SK-N-SH (cell line): Measurements from ENCODE around the gene RASSF3. TPM values are rescaled to one million over a fixed set of nuclear protein-coding genes. Genes with fewer than 3 reads are reported as not detected.

Source experiments
- CTCF ChIA-PET: fragments of 300-600, 350-600 bp; formaldehyde crosslinking; extraction: SDS; loops from one replicate; lab custom pipeline; 2021; lab: Yijun Ruan, JAX
- POLR2A ChIA-PET: fragments of 350-600 bp; sonication (Branson Sonifier 250); formaldehyde crosslinking; extraction: SDS; loops from one replicate; lab custom pipeline; 2020; ENCODE audit warnings: antibody characterized with exemption, inconsistent platforms; lab: Yijun Ruan, JAX
- DNase-seq: peaks from one replicate; pipeline ENCODE4 v3.0.0; 2012
- H2AFZ ChIP-seq: fragments of 200-600 bp; sonication (generic); 2 replicates; pipeline ENCODE4 v1.8.1; 2016; ENCODE audit warnings: antibody characterized with exemption, mild to moderate bottlenecking, low read depth
- H3F3A ChIP-seq: fragments of 200-600 bp; sonication (generic); replicated peaks from 2 replicates; pipeline ENCODE3; 2016; ENCODE audit warnings: antibody characterized with exemption, mild to moderate bottlenecking; ENCODE audit not compliant: insufficient read depth
- H3K27ac ChIP-seq, 2 experiments: fragments of 200-500 bp in 1 of 2; fragments of 200-600 bp in 1 of 2; sonication (Bioruptor generic) in 1 of 2; sonication (generic), shearing (Covaris generic) in 1 of 2; 2 replicates each; pipeline versions ENCODE4 v1.5.1 to v1.6.1; 2014 to 2016; ENCODE audit warnings: low read depth in 2 of 2, inconsistent platforms in 1 of 2, low read length in 1 of 2, mild to moderate bottlenecking in 1 of 2, mixed read lengths in 1 of 2
- H3K27me3 ChIP-seq: fragments of 200-600 bp; sonication (generic), shearing (Covaris generic); 2 replicates; pipeline ENCODE4 v1.6.1; 2016; ENCODE audit warnings: mixed run types; ENCODE audit not compliant: insufficient read depth
- H3K36me3 ChIP-seq, 2 experiments: fragments of 200-500 bp in 1 of 2; fragments of 200-600 bp in 1 of 2; sonication (Bioruptor generic) in 1 of 2; sonication (generic) in 1 of 2; replicated peaks in 1 of 2; 2 replicates each; pipeline versions ENCODE3 to v1.5.1; 2014 to 2016; ENCODE audit warnings: low read length in 1 of 2, mild to moderate bottlenecking in 1 of 2; ENCODE audit not compliant: insufficient read depth in 2 of 2, control insufficient read depth in 1 of 2
- H3K4me1 ChIP-seq, 2 experiments: fragments of 200-500 bp in 1 of 2; fragments of 200-600 bp in 1 of 2; sonication (Bioruptor generic) in 1 of 2; sonication (generic), shearing (Covaris generic) in 1 of 2; 2 replicates each; pipeline versions ENCODE4 v1.5.1 to v1.6.1; 2014 to 2016; ENCODE audit warnings: low read depth in 1 of 2, low read length in 1 of 2, mixed run types in 1 of 2; ENCODE audit not compliant: insufficient read depth in 2 of 2, control insufficient read depth in 1 of 2
- H3K4me2 ChIP-seq: fragments of 200-600 bp; sonication (generic), shearing (Covaris generic); 2 replicates; pipeline ENCODE4 v1.6.1; 2017; ENCODE audit warnings: mixed run types
- H3K4me3 ChIP-seq, 2 experiments: fragments of 200-500 bp in 1 of 2; fragments of 200-600 bp in 1 of 2; sonication (Bioruptor generic) in 1 of 2; sonication (generic), shearing (Covaris generic) in 1 of 2; 2 replicates each; pipeline versions ENCODE4 v1.5.1 to v1.8.1; 2014 to 2016; ENCODE audit warnings: low read depth in 2 of 2, inconsistent platforms in 1 of 2, low read length in 1 of 2, mild to moderate bottlenecking in 1 of 2, mixed read lengths in 1 of 2, moderate library complexity in 1 of 2
- H3K79me2 ChIP-seq: fragments of 200-600 bp; sonication (generic); 2 replicates; pipeline ENCODE4 v1.8.1; 2017; ENCODE audit warnings: mild to moderate bottlenecking; ENCODE audit not compliant: insufficient read depth
- H3K9ac ChIP-seq: fragments of 200-600 bp; sonication (generic); 2 replicates; pipeline ENCODE4 v1.6.1; 2017; ENCODE audit warnings: mixed run types
- H3K9me2 ChIP-seq: fragments of 200-600 bp; sonication (generic); 2 replicates; pipeline ENCODE4 v1.6.1; 2017; ENCODE audit warnings: mixed run types
- H3K9me3 ChIP-seq: fragments of 200-600 bp; sonication (generic); 2 replicates; pipeline ENCODE4 v1.6.1; 2017; ENCODE audit warnings: mixed run types, mild to moderate bottlenecking, moderate library complexity
- H4K20me1 ChIP-seq: fragments of 200-600 bp; sonication (generic); 2 replicates; pipeline ENCODE4 v1.6.1; 2017; ENCODE audit warnings: mild to moderate bottlenecking, mixed run types; ENCODE audit not compliant: insufficient read depth
- CHD2 ChIP-seq: fragments of 150-350 bp; IDR thresholded peaks from 2 replicates; pipeline ENCODE4 v1.6.1; 2018; ENCODE audit warnings: low read length; ENCODE audit not compliant: partially characterized antibody
- ELF1 ChIP-seq: IDR thresholded peaks from 2 replicates; pipeline ENCODE4 v1.4.0; 2012
- EP300 ChIP-seq, 2 experiments: IDR thresholded peaks; 2 replicates each; pipeline versions ENCODE4 v1.4.0 to v1.6.1; 2012; ENCODE audit warnings: borderline replicate concordance in 1 of 2, low read depth in 1 of 2, low read length in 1 of 2
- EZH2phosphoT487 ChIP-seq: fragments of 200-600 bp; sonication (generic); IDR thresholded peaks from 2 replicates; pipeline ENCODE4 v1.6.1; 2017; ENCODE audit warnings: low read depth, mixed run types, mild to moderate bottlenecking, antibody characterized with exemption, moderate library complexity, borderline replicate concordance
- FOSL2 ChIP-seq: IDR thresholded peaks from 2 replicates; pipeline ENCODE4 v1.4.0; 2012; ENCODE audit warnings: low read depth, mild to moderate bottlenecking, moderate library complexity, borderline replicate concordance
- FOXJ3 ChIP-seq: sonication (generic); formaldehyde crosslinking; IDR thresholded peaks from 2 replicates; pipeline ENCODE4 v1.5.1; 2020; ENCODE audit warnings: mild to moderate bottlenecking, missing genetic modification reagents
- FOXM1 ChIP-seq: IDR thresholded peaks from 2 replicates; pipeline ENCODE4 v1.4.0; 2012; ENCODE audit warnings: low read depth, mild to moderate bottlenecking
- GABPA ChIP-seq: IDR thresholded peaks from 2 replicates; pipeline ENCODE4 v1.4.0; 2012; ENCODE audit warnings: low read depth, mild to moderate bottlenecking
- MEF2A ChIP-seq: IDR thresholded peaks from 2 replicates; pipeline ENCODE4 v1.4.0; 2012; ENCODE audit warnings: low read depth, borderline replicate concordance
- MXI1 ChIP-seq: IDR thresholded peaks from 2 replicates; pipeline ENCODE4 v1.6.1; 2012; ENCODE audit warnings: mild to moderate bottlenecking, low read depth, low read length, improper control_type of control experiment
- NRF1 ChIP-seq: IDR thresholded peaks from 2 replicates; pipeline ENCODE4 v1.6.1; 2012; ENCODE audit warnings: low read depth, mild to moderate bottlenecking, low read length
- SMC3 ChIP-seq: IDR thresholded peaks from 2 replicates; pipeline ENCODE4 v1.6.1; 2012; ENCODE audit warnings: low read depth, low read length, improper control_type of control experiment
- YY1 ChIP-seq: IDR thresholded peaks from 2 replicates; pipeline ENCODE4 v1.4.0; 2012; ENCODE audit warnings: low read depth, mild to moderate bottlenecking
- WGBS: methylation state at CpG from one replicate; pipeline ENCODE4 v1.1.6; 2017; ENCODE audit warnings: low lambda C conversion rate; 5-methylcytosine and 5-hydroxymethylcytosine counted together
- polyA plus RNA-seq, 3 experiments: library from polyadenylated mRNA; depleted of rRNA; stranded (reverse); fragments of >200 nt; gene quantifications; 2 replicates each; pipeline ENCODE4 v1.2.3, GENCODE V29; 2012
- TF ChIP-seq, protein P1 (sequence below): IDR thresholded peaks from 2 replicates; pipeline ENCODE4 v1.4.0; 2012; ENCODE audit warnings: low read depth
- TF ChIP-seq, protein P2 (sequence below): fragments of 150-350 bp; IDR thresholded peaks from 2 replicates; pipeline ENCODE4 v1.6.1; 2017; ENCODE audit warnings: antibody characterized with exemption, low read length, low read depth, borderline replicate concordance
- TF ChIP-seq, protein P3 (sequence below): IDR thresholded peaks from 2 replicates; pipeline ENCODE4 v1.6.1; 2012; ENCODE audit warnings: mild to moderate bottlenecking, low read depth, low read length, moderate library complexity
- TF ChIP-seq, protein P4 (sequence below): fragments of 200-600 bp; sonication (generic); IDR thresholded peaks from 2 replicates; pipeline ENCODE4 v1.6.1; 2017; ENCODE audit warnings: antibody characterized with exemption, mild to moderate bottlenecking, moderate library complexity
- TF ChIP-seq, protein P5 (sequence below): IDR thresholded peaks from 2 replicates; pipeline ENCODE4; 2012

Gene RASSF3
- polyA plus RNA-seq, 1 of the 3 experiments (the other 2 are of a cell fraction) = 11.1 TPM

DNA sequence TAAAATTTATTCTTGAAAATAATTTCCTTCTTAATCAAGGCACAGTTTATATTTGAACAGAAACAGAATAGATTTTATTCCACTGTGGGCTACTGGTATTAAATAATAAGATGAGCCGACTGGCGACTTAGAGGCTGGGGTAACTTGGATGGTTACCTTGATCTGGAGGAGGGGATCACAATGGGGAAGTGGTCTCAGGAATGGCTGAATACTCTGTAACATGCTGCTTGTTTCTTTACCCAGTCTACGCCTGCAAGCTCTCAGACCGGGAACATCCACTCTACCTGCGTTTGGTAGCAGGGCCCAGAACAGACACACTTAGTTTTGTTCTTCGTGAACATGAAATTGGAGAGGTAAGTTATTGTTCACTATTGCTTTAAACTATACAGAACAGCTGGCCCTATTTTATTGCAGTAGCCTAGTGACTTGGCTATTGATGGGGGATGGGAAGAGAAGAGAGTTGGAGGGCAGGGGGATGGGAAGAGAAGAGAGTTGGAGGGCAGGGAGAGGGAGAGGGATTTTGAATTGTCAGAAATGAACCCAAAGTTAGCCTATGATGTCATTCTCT lies 81.0 kb downstream of the RASSF3 start:
- ChIA-PET POLR2A (no interaction called here), CTCF (interaction anchor here (0.6 to 4.0 kb wide), 6 partner anchors 8 to 252 kb away, joined by 3 to 31 read pairs (median 4); partner anchors contain the start of gene RASSF3)
- no peaks in the 10 kb centered on the region for H3K27me3 ChIP-seq
- WGBS = 97% methylated on average over 6 of the region's 6 CpGs
- no peak overlapping the region for H3K4me2 ChIP-seq
- no peak for DNase-seq
- H3K4me3 ChIP-seq = no peak overlapping the region
- H3K79me2 ChIP-seq = no peaks in the 10 kb centered on the region
- no peaks in the 10 kb centered on the region for H3K9me3 ChIP-seq
- no peaks in the 10 kb centered on the region for H3K9me2 ChIP-seq
- peaks cover 3 to 15% of the 10 kb centered on the region in 2 experiments; a peak in 1 of 4 replicates for H3K4me1 ChIP-seq
- H4K20me1 ChIP-seq = no peaks in the 10 kb centered on the region
- H3F3A ChIP-seq = peaks cover 11% of the 10 kb centered on the region
- no peak overlapping the region for H2AFZ ChIP-seq
- peaks cover 7 to 28% of the 10 kb centered on the region in 2 experiments for H3K36me3 ChIP-seq
- no peak overlapping the region for H3K9ac ChIP-seq
- no peak overlapping the region; a peak in 1 of 4 replicates for H3K27ac ChIP-seq
- TF ChIP-seq FOXM1 (no peak), EP300 (IDR thresholded peaks at IDR 0.05; ENCODE audit: borderline replicate concordance in 1 of 2, low read depth in 1 of 2, low read length in 1 of 2) (no peak), ELF1 (no peak), MEF2A (no peak)
- TF ChIP-seq, protein P1, sequence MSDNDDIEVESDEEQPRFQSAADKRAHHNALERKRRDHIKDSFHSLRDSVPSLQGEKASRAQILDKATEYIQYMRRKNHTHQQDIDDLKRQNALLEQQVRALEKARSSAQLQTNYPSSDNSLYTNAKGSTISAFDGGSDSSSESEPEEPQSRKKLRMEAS = no peak
- TF ChIP-seq, protein P2, sequence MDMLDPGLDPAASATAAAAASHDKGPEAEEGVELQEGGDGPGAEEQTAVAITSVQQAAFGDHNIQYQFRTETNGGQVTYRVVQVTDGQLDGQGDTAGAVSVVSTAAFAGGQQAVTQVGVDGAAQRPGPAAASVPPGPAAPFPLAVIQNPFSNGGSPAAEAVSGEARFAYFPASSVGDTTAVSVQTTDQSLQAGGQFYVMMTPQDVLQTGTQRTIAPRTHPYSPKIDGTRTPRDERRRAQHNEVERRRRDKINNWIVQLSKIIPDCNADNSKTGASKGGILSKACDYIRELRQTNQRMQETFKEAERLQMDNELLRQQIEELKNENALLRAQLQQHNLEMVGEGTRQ = no peak

DNA sequence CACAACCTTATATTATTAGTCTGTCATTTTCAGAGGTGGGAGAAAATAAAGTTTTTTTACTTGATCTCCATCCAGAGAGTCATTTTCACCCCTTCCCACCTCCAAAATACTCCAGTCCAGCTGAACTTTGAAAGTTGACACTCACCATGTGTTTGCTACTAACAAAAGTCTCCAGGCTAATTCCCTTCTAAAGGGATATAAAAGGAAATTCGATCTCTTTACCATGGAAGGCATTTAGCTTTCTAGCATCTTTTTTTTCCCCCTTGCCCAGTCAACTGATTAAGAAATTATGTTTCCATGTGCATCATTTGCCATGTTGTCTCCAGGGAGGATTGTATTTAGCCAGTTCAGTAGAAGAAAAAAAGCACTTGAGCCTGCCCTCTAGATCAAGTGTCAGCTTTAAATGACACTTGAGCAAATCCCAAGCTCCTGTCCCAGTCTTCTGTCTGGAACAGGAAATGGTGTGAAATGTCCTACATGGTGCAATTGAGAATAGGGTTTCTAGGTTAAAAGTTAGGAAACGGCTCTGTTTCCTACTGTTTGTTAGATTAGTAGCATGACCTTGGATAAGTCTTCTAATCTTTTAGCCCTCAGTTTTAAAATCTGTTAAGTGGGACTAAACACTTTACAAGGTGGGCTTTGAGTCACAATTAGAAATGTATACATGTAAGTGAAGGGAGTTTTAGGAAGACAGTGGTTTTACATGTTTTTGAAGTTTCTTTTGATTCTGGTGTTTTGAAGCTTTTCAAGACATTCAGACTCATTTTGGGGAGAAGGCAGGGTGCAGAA lies 81.7 kb downstream of the RASSF3 start:
- POLR2A ChIA-PET = no interaction called here
- Histone ChIP-seq H3K27ac (peak overlapping the region in 1 of 2 experiments; percentile 20; a peak in 2 of 4 replicates), H3K36me3 (peaks cover 7 to 25% of the 10 kb centered on the region in 2 experiments), H3K4me3 (no peak overlapping the region), H4K20me1 (no peaks in the 10 kb centered on the region), H3F3A (peaks cover 14% of the 10 kb centered on the region), H2AFZ (no peak overlapping the region), H3K4me1 (peaks cover 3 to 15% of the 10 kb centered on the region in 2 experiments; a peak in 1 of 4 replicates), H3K27me3 (no peaks in the 10 kb centered on the region), H3K9ac (no peak overlapping the region), H3K9me2 (no peaks in the 10 kb centered on the region), H3K9me3 (no peaks in the 10 kb centered on the region), H3K4me2 (no peak overlapping the region), H3K79me2 (no peaks in the 10 kb centered on the region)
- WGBS = 84% methylated on average over 2 of the region's 2 CpGs
- TF ChIP-seq, protein P3, sequence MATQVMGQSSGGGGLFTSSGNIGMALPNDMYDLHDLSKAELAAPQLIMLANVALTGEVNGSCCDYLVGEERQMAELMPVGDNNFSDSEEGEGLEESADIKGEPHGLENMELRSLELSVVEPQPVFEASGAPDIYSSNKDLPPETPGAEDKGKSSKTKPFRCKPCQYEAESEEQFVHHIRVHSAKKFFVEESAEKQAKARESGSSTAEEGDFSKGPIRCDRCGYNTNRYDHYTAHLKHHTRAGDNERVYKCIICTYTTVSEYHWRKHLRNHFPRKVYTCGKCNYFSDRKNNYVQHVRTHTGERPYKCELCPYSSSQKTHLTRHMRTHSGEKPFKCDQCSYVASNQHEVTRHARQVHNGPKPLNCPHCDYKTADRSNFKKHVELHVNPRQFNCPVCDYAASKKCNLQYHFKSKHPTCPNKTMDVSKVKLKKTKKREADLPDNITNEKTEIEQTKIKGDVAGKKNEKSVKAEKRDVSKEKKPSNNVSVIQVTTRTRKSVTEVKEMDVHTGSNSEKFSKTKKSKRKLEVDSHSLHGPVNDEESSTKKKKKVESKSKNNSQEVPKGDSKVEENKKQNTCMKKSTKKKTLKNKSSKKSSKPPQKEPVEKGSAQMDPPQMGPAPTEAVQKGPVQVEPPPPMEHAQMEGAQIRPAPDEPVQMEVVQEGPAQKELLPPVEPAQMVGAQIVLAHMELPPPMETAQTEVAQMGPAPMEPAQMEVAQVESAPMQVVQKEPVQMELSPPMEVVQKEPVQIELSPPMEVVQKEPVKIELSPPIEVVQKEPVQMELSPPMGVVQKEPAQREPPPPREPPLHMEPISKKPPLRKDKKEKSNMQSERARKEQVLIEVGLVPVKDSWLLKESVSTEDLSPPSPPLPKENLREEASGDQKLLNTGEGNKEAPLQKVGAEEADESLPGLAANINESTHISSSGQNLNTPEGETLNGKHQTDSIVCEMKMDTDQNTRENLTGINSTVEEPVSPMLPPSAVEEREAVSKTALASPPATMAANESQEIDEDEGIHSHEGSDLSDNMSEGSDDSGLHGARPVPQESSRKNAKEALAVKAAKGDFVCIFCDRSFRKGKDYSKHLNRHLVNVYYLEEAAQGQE = no peak
- no peak for TF ChIP-seq YY1
- no peak for TF ChIP-seq CHD2
- no peak for TF ChIP-seq MXI1
- no peak for TF ChIP-seq NRF1
- TF ChIP-seq, protein P4, sequence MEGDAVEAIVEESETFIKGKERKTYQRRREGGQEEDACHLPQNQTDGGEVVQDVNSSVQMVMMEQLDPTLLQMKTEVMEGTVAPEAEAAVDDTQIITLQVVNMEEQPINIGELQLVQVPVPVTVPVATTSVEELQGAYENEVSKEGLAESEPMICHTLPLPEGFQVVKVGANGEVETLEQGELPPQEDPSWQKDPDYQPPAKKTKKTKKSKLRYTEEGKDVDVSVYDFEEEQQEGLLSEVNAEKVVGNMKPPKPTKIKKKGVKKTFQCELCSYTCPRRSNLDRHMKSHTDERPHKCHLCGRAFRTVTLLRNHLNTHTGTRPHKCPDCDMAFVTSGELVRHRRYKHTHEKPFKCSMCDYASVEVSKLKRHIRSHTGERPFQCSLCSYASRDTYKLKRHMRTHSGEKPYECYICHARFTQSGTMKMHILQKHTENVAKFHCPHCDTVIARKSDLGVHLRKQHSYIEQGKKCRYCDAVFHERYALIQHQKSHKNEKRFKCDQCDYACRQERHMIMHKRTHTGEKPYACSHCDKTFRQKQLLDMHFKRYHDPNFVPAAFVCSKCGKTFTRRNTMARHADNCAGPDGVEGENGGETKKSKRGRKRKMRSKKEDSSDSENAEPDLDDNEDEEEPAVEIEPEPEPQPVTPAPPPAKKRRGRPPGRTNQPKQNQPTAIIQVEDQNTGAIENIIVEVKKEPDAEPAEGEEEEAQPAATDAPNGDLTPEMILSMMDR = no peak
- no peak for TF ChIP-seq GABPA
- no peak for TF ChIP-seq SMC3
- TF ChIP-seq FOXJ3 (CRISPR knock-in tag) = no peak
- TF ChIP-seq, protein P5, sequence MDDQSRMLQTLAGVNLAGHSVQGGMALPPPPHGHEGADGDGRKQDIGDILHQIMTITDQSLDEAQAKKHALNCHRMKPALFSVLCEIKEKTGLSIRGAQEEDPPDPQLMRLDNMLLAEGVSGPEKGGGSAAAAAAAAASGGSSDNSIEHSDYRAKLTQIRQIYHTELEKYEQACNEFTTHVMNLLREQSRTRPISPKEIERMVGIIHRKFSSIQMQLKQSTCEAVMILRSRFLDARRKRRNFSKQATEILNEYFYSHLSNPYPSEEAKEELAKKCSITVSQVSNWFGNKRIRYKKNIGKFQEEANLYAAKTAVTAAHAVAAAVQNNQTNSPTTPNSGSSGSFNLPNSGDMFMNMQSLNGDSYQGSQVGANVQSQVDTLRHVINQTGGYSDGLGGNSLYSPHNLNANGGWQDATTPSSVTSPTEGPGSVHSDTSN = no peak
- TF ChIP-seq EZH2phosphoT487 = no peak
- no peak for TF ChIP-seq FOSL2
- DNase-seq = no peak
- CTCF ChIA-PET = interaction anchor here (0.6 to 4.0 kb wide), 5 partner anchors 9 to 253 kb away, joined by 3 to 31 read pairs (median 5); partner anchors contain the start of gene RASSF3
